Measurements from ENCODE around the gene SCAMP5.

Gene SCAMP5

DNA sequence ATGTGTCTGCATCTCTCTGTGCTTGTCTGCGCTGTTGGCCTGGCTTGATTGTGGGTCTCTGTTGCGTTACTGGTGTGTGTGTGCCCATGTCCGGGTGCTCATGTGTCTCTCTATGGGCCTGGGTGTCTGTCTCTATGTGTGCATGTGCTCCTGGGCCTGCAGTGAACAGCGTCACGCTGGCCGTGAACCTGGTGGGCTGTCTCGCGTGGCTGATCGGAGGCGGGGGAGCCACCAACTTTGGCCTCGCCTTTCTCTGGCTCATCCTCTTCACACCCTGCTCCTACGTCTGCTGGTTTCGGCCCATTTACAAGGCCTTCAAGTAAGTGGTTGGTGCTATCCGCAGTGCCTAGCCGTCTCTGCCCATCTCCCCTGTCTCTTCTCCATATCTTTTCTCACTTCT is 21.1 kb downstream of the SCAMP5 start:
- H3K4me3 ChIP-seq, result no peak overlapping the region
- H3K27me3 ChIP-seq (ENCODE audit: low read depth), result no peaks in the 10 kb centered on the region
- H3K9me3 ChIP-seq, result no peaks in the 10 kb centered on the region
- in situ Hi-C loops (cut with MboI; ENCODE audit: low sequenced_read_pairs), result no loop called here
- DNase-seq (ENCODE audit: low spot score in 2 of 2), result no peak
- no peaks in the 10 kb centered on the region for H3K36me3 ChIP-seq (replicated peaks)
- H3K4me1 ChIP-seq, result no peaks in the 10 kb centered on the region

DNA sequence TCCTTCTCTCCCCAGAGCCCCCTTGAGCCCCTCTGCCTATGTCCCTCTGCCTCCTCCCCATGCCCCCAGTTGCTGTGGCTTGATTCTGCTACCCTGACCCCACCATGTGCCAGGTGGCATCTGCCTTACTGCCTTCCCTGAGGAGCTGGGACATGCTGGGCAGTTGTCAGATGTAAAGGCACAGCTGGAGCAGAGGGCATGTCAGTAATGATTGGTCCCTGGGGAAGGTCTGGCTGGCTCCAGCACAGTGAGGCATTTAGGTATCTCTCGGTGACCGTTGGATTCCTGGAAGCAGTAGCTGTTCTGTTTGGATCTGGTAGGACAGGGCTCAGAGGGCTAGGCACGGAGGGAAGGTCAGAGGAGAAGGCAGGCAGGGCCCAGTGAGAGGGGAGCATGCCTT is 24.6 kb downstream of the SCAMP5 start:
- Histone ChIP-seq H3K27me3 (ENCODE audit: low read depth) (no peaks in the 10 kb centered on the region), H3K36me3 (replicated peaks) (peaks cover 5% of the 10 kb centered on the region; the same call in 1 of the 2 replicates), H3K9me3 (no peaks in the 10 kb centered on the region; the same call in 1 of the 2 replicates), H3K4me3 (no peak overlapping the region), H3K4me1 (peaks cover 5% of the 10 kb centered on the region)
- no peak for DNase-seq (ENCODE audit: low spot score in 2 of 2)
- in situ Hi-C loops (cut with MboI; ENCODE audit: low sequenced_read_pairs), result loop anchor here (10.0 kb wide), 1 partner anchor 665 kb away; no protein-coding TSS in a partner anchor

- H3K27me3 ChIP-seq (ENCODE audit: low read depth), result no peaks in the 10 kb centered on the region
- DNase-seq (ENCODE audit: low spot score in 2 of 2), result no peak
- peaks cover 10% of the 10 kb centered on the region for H3K36me3 ChIP-seq (replicated peaks)
- no peaks in the 10 kb centered on the region; the same call in 1 of the 2 replicates for H3K9me3 ChIP-seq
- no peak overlapping the region for H3K4me3 ChIP-seq
- H3K4me1 ChIP-seq, result peaks cover 5% of the 10 kb centered on the region
- in situ Hi-C loops (cut with MboI; ENCODE audit: low sequenced_read_pairs), result loop anchor here (10.0 kb wide), 1 partner anchor 663 kb away; no protein-coding TSS in a partner anchor
Observed at GRCh38 chr15:75021341-75021740, 26.0 kb downstream of the SCAMP5 start.

- Histone ChIP-seq H3K36me3 (replicated peaks) (peaks cover 10% of the 10 kb centered on the region), H3K4me3 (no peak overlapping the region), H3K9me3 (no peaks in the 10 kb centered on the region; the same call in 1 of the 2 replicates), H3K27me3 (ENCODE audit: low read depth) (no peaks in the 10 kb centered on the region), H3K4me1 (peaks cover 5% of the 10 kb centered on the region)
- DNase-seq (ENCODE audit: low spot score in 2 of 2), result no peak
- in situ Hi-C loops (cut with MboI; ENCODE audit: low sequenced_read_pairs), result loop anchor here (10.0 kb wide), 1 partner anchor 662 kb away; no protein-coding TSS in a partner anchor
Observed at GRCh38 chr15:75022783-75023180, 27.4 kb downstream of the SCAMP5 start.

- Histone ChIP-seq H3K36me3 (replicated peaks) (peaks cover 10% of the 10 kb centered on the region), H3K4me3 (peak within 1 kb of the TSS; percentile 96), H3K4me1 (peaks cover 5% of the 10 kb centered on the region), H3K9me3 (no peaks in the 10 kb centered on the region; the same call in 1 of the 2 replicates), H3K27me3 (ENCODE audit: low read depth) (no peaks in the 10 kb centered on the region)
- DNase-seq (ENCODE audit: low spot score in 2 of 2), result peak; percentile 100
- in situ Hi-C loops (cut with MboI; ENCODE audit: low sequenced_read_pairs), result loop anchor here (10.0 kb wide), 1 partner anchor 661 kb away; no protein-coding TSS in a partner anchor
Observed at GRCh38 chr15:75023181-75023871, 28.0 kb downstream of the SCAMP5 start, which contains the start of gene PPCDC. Gene PPCDC (plus strand): TSS chr15:75023590. CDS start chr15:75028319, 4,729 bp downstream.

DNA sequence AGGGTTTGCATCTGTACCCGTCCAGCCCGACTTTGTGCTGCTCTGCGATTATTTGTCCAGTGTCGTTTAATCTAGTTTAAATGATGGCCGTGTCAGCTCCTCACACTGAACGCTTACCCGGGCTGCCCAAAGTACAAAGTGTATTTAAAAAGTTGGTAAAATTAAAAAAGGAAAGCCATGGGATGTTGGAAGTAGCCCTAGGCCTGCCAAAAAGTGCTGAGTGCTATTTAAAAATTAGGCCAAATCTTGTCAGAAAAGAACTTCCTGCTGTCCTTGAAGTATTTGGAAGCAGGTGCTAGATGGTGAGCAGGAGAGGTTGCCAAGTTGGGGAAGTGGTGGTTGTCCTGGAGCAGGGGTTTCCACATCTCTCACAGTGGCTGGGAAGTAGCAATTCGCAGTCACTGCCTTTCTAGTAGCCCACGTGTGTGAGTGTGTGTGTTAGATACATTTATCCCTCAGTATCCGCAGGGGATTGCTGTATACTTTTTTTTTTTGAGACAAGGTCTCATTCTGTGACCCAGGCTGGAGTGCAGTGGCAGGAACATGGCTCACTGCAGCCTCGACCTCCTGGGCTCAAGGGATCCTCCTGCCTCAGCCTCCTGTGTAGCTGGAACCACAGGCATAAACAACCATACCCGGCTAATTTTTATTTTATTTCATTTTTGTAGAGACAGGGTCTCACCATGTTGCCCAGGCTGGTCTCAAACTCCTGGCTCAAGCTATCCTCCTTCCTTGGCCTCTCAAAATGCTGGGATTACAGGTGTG is 28.7 kb downstream of the SCAMP5 start:
- H3K4me1 ChIP-seq, result peaks cover 5% of the 10 kb centered on the region
- peak overlapping the region; percentile 96 for H3K4me3 ChIP-seq
- peaks cover 10% of the 10 kb centered on the region for H3K36me3 ChIP-seq (replicated peaks)
- peak; percentile 59 to 67 for DNase-seq (ENCODE audit: low spot score in 2 of 2)
- no peaks in the 10 kb centered on the region for H3K27me3 ChIP-seq (ENCODE audit: low read depth)
- no peaks in the 10 kb centered on the region; the same call in 1 of the 2 replicates for H3K9me3 ChIP-seq
- in situ Hi-C loops (cut with MboI; ENCODE audit: low sequenced_read_pairs), result loop anchor here (10.0 kb wide), 1 partner anchor 661 kb away; no protein-coding TSS in a partner anchor

GRCh38 chr15:75025107-75025506 is 29.7 kb downstream of the SCAMP5 start:
- H3K9me3 ChIP-seq, result no peaks in the 10 kb centered on the region; the same call in 1 of the 2 replicates
- peaks cover 9% of the 10 kb centered on the region for H3K4me1 ChIP-seq
- in situ Hi-C loops (cut with MboI; ENCODE audit: low sequenced_read_pairs), result loop anchor here (5.0 to 10.0 kb wide), 2 partner anchors 177 to 660 kb away; partner anchors contain the start of gene C15orf39
- DNase-seq (ENCODE audit: low spot score in 2 of 2), result no peak
- peaks cover 15% of the 10 kb centered on the region for H3K36me3 ChIP-seq (replicated peaks)
- H3K4me3 ChIP-seq, result no peak overlapping the region
- H3K27me3 ChIP-seq (ENCODE audit: low read depth), result no peaks in the 10 kb centered on the region

GRCh38 chr15:75025548-75026260 is 30.3 kb downstream of the SCAMP5 start:
- Histone ChIP-seq H3K36me3 (replicated peaks) (peaks cover 21% of the 10 kb centered on the region), H3K27me3 (ENCODE audit: low read depth) (no peaks in the 10 kb centered on the region), H3K4me3 (no peak overlapping the region), H3K4me1 (peaks cover 9% of the 10 kb centered on the region), H3K9me3 (no peaks in the 10 kb centered on the region; the same call in 1 of the 2 replicates)
- in situ Hi-C loops (cut with MboI; ENCODE audit: low sequenced_read_pairs), result loop anchor here (5.0 to 10.0 kb wide), 2 partner anchors 177 to 659 kb away; partner anchors contain the start of gene C15orf39
- no peak for DNase-seq (ENCODE audit: low spot score in 2 of 2)

DNA sequence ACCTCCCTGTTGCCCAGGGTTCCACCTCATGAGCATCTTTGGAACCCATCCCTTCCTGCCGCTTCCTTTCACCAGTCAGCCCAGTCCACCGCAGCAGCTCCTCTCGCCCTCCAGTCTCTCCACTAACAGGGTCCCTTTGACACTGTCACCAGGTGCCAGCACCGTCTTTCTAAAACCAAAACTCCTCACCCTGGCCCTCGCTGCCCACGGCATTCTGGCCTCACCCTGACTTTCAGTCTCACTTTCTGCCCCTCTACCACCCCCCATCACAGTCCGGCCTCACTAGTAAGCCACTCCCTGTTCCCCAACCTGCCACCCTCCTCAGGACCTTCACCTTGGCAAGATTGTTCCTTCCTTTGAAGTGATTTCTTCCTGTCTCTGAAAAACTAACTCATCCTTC is 32.2 kb downstream of the SCAMP5 start:
- Histone ChIP-seq H3K9me3 (no peaks in the 10 kb centered on the region; the same call in 1 of the 2 replicates), H3K27me3 (ENCODE audit: low read depth) (no peaks in the 10 kb centered on the region), H3K4me1 (peaks cover 9% of the 10 kb centered on the region), H3K36me3 (replicated peaks) (peaks cover 23% of the 10 kb centered on the region), H3K4me3 (no peak overlapping the region)
- in situ Hi-C loops (cut with MboI; ENCODE audit: low sequenced_read_pairs), result loop anchor here (5.0 to 10.0 kb wide), 2 partner anchors 175 to 657 kb away; partner anchors contain the start of gene C15orf39
- no peak for DNase-seq (ENCODE audit: low spot score in 2 of 2)

DNA sequence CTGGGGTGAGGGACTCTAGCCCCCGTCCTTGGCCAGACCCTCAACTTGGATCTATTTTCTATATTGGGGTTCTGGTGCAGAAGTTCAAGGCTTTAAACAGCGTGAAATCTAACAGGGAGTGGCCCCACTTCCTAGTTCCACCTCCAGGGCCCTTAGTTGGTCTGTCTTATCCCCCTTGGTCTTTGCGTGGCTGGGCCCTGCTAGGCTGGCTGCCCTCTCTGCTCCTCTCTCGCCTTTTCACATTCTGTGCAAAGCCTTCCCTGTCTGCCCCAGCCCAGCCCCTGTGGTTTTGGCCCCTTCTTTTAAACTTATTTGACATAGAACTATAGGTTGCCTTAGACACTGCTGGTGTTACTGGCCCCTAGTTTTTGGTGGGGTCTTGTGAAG is 33.6 kb downstream of the SCAMP5 start:
- Histone ChIP-seq H3K27me3 (ENCODE audit: low read depth) (no peaks in the 10 kb centered on the region), H3K4me3 (no peak overlapping the region), H3K9me3 (no peaks in the 10 kb centered on the region), H3K36me3 (replicated peaks) (peaks cover 19% of the 10 kb centered on the region), H3K4me1 (peaks cover 8% of the 10 kb centered on the region)
- in situ Hi-C loops (cut with MboI; ENCODE audit: low sequenced_read_pairs), result loop anchor here (5.0 to 10.0 kb wide), 2 partner anchors 173 to 656 kb away; partner anchors contain the start of gene C15orf39
- DNase-seq (ENCODE audit: low spot score in 2 of 2), result no peak

DNA sequence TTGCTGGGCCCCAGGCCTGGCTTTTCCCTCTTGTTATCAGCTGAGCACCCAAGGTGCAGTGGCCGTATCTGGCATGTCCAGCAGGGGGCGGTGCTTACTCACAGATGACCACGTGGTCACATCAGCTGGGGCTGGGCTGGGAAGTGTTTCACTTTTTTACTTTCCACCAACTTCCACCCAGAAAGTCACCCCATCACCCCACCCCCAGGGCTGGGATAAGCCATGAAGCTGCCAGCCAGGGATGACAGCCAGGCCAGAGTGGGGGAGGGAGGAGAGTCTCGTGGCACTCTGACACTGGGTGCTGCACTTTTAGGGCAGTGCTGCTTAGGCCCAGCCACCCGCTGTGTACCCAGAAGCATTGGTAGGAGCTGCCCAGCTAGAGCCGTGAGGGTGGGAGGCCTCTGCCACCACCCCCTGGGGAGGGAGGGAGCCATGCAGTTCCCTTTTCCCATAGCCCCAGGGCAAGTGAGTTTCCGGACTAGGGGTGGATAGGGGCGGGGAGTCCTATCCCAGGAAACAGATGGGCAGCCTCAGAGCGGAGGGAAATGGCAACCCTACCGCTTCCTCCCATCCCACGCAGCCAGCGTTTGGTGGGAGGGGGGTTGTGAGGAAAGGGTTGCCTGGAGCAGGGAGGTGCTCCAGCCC is 34.1 kb downstream of the SCAMP5 start:
- Histone ChIP-seq H3K9me3 (no peaks in the 10 kb centered on the region), H3K4me1 (peaks cover 3% of the 10 kb centered on the region), H3K27me3 (ENCODE audit: low read depth) (no peaks in the 10 kb centered on the region), H3K4me3 (no peak overlapping the region), H3K36me3 (replicated peaks) (peaks cover 19% of the 10 kb centered on the region)
- peak; percentile 87 to 99 for DNase-seq (ENCODE audit: low spot score in 2 of 2)
- in situ Hi-C loops (cut with MboI; ENCODE audit: low sequenced_read_pairs), result loop anchor here (5.0 to 10.0 kb wide), 2 partner anchors 173 to 655 kb away; partner anchors contain the start of gene C15orf39

DNA sequence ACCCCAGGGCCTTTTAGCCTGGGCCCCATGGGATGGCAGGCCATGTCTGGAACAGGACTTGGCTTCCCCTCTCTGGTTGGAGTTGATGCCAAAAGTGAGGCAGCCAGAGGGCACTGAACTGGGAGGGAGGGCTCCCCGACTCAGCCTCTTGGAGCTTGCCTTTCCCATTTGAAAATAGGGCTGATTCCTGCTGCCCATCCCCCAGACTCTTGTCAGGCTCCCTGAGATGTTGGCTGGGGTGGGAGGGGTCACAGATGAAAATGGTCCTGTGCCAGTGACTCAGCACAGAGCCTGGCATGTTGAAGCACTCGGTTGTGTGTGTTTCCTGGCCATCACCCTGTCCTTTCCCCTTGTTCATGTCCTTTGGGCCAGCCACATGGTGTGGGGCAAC is 34.7 kb downstream of the SCAMP5 start:
- in situ Hi-C loops (cut with MboI; ENCODE audit: low sequenced_read_pairs), result no loop called here
- Histone ChIP-seq H3K36me3 (replicated peaks) (peaks cover 19% of the 10 kb centered on the region), H3K4me1 (peaks cover 3% of the 10 kb centered on the region), H3K9me3 (no peaks in the 10 kb centered on the region), H3K27me3 (ENCODE audit: low read depth) (no peaks in the 10 kb centered on the region), H3K4me3 (no peak overlapping the region)
- no peak for DNase-seq (ENCODE audit: low spot score in 2 of 2)
